RCC 7860 (cell line): Measurements from ENCODE around the gene EMC10.
A peak's percentile ranks its signal among the peaks of the same experiment; 100 is the strongest.

Source experiments
- DNase-seq: peaks from one replicate; pipeline ENCODE4 v3.0.0-alpha.2; 2015; ENCODE audit warnings: low spot score
- FAIRE-seq: peaks from 2 replicates; lab custom pipeline; 2012; peaks lifted over from hg19 to GRCh38; lab: Jason Lieb, UNC

EMC10 gene

GRCh38 chr19:50495020-50495531, 18.8 kb downstream of the EMC10 start:
- no peak for DNase-seq
- no peak for FAIRE-seq

GRCh38 chr19:50496189-50497021, 20.1 kb downstream of the EMC10 start:
- DNase-seq, result no peak
- no peak for FAIRE-seq

GRCh38 chr19:50497022-50497405, 20.7 kb downstream of the EMC10 start:
- FAIRE-seq (no peak), DNase-seq (no peak)

DNA sequence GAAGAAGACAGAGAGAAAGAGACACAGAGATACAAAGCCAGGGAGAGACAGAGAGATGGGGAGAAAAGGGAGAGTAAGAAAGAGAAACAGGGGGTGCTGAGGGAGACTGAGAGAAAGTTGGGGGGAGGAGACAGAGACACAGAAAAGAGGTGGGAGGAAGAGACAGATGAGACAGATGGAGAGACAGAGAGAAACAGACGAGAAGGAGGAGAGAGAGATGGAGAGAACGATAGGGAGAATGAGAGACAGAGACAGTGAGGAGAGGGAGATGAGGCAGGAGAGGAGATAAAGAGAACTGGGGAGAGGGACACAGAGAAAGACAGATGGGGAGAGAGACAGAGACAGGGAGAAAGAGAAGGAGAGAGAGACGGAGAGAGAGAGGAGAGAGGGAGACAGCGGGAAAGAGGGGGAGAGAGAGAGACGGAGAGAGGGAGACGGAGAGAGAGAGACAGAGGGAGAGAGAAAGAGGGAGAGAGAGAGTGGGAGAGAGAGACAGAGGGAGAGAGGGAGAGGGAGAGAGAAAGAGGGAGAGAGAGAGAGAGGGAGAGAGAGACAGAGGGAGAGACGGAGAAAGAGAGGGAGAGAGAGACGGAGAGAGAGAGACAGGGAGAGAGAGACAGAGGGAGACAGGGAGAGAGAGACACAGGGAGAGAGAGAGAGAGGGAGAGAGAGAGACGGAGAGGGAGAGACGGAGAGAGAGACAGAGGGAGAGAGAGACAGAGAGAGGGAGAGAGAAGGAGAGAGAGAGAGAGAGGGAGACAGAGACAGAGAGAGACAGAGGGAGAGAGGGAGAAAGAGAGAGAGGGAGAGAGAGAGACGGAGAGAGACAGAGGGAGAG, 22.1 kb downstream of the EMC10 start:
- FAIRE-seq (no peak), DNase-seq (no peak)

GRCh38 chr19:50500060-50500752, 23.9 kb downstream of the EMC10 start:
- FAIRE-seq, result no peak
- no peak for DNase-seq

DNA sequence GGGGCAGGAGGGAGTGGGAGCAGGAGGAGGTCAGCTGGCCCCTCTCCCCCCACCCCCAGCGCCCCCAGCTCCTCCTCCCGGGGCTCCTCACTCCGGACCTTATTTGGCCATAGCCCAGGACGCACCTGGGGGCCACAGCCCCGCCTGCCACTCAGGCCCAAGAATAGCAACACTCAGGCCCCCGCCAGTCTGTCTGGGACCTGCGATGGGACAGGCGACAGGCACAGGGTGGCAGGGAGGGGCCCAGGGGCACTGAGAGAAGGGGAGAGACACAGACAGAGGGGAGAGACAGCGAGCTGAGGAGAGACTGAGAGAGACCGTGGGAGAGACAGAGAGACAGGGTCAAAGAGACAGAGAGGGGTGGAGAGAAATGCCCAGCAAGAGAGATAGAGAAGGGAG, 24.4 kb downstream of the EMC10 start:
- DNase-seq (no peak), FAIRE-seq (no peak)

DNA sequence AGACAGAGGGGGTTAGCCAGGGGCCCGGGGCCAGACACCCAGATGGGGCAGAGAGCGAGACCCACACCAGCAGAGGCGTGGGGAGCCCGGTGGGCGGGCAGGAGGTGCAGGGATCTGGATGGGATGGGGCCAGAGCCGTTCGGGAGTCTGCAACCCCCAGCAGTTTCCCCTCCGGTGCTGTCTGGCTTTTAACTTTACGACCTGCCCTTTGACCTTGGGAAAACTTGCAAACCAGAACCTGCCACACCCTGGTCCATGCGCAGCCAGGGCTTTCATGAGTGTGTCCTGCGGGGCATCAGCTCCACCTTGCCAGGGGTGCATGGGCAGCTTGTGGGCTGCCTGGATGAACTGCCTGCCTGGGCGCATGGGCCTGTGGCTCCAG, 24.9 kb downstream of the EMC10 start:
- no peak for FAIRE-seq

GRCh38 chr19:50501568-50502475, 25.5 kb downstream of the EMC10 start:
- FAIRE-seq, result no peak
- no peak for DNase-seq

More for the DNA sequence above, 24.9 kb downstream of the EMC10 start:
- no peak for DNase-seq

GRCh38 chr19:50505856-50506611, 29.7 kb downstream of the EMC10 start:
- no peak for FAIRE-seq
- no peak for DNase-seq

- DNase-seq (no peak), FAIRE-seq (no peak)
Measured at GRCh38 chr19:50506700-50507099, 30.4 kb downstream of the EMC10 start.

DNA sequence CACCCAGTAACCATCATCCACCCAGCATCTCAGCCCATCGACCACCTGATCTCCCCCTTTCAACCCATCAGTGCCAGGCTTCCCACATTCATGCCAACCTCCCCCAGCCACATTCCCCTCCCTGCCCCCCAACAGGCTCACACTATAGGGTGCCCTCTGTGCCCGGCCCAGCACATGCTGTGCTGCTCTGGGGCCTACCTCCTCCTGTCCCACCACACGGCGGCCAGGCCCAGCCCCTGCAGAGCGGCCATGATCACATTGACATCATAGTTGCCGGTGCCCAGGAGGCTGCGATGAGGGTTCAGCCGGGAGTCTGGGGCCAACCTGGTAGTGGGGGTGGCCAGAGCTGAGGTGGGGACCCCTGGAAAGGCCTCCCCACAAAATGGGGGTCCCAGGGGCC, 31.1 kb downstream of the EMC10 start:
- FAIRE-seq (no peak), DNase-seq (no peak)

GRCh38 chr19:50508843-50509190, 32.5 kb downstream of the EMC10 start:
- no peak for FAIRE-seq
- no peak for DNase-seq

GRCh38 chr19:50509366-50509765, 33.1 kb downstream of the EMC10 start:
- FAIRE-seq (no peak), DNase-seq (no peak)

GRCh38 chr19:50510121-50510670, 33.9 kb downstream of the EMC10 start:
- no peak for FAIRE-seq
- no peak for DNase-seq

DNA sequence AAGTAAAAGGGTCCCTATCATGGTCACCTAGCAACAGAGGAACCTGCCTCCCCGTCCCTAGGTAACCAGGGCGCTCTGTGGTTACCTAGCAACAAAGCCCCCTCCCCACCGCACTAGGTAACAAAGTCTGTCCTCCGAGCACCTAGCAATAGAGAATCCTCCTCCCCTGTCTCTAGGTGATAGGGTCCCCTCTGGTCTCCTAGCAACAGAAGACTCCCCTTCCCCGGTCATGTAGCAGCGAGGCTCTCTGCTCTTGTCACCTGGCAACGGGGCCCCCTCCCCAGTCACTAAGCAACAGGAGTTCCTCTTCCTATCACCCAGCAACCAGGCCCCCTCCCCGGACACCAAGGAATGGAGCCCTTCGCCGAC, 34.4 kb downstream of the EMC10 start:
- peak; percentile 4 for DNase-seq

DNA sequence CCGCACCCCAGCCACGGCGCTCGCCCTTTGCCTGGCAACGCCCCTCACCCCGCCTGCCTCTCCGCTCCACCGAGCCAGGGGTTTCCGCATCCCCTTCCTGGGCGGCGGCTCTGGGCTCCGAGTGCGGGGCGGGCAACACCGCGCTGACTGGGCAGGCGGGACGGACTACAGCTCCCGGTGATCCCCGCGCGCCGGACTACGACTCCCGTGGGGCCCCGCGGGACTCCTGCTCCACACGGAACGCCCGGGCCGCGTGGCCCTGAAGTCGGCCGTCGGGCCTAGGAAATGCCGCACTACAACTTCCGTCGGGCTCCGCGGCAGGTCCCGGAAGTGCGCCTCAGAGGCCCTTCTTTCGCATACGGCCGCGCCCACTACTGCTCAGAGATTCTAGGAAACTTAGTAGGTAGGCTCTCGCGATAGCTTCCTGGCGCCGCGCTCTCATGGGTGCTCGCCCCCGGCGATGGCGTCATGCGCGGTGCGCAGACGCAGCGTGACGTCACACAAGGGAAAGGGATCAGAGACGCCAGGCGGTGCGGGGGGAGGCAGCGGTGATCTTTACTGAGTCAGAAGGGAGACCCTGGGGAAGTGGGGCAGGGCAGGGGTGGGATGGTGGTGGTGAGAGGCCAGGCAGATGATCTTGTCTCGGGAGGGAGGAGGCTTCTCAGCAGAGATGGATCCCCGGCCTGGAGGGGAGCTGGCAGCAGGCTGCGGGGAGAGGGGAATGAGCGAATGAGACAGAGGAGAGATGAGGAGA, 34.9 kb downstream of the EMC10 start, which contains the start of gene JOSD2:
Gene JOSD2, minus strand, starts transcription at position 123 of the 754 bp plus-strand sequence. CDS start 760 bp downstream, outside the sequence.
- DNase-seq (peak; percentile 95), FAIRE-seq (peak; percentile 81)

More for the DNA sequence above, 34.4 kb downstream of the EMC10 start:
- no peak for FAIRE-seq

- FAIRE-seq, result no peak
- DNase-seq, result no peak
Measured at GRCh38 chr19:50512112-50512998, 36.0 kb downstream of the EMC10 start.
